Osteoblast (primary cell): Measurements from ENCODE around the gene GSE1. TPM values are rescaled to one million over a fixed set of nuclear protein-coding genes. Genes with fewer than 3 reads are reported as not detected.

ENCODE experiments used
- DNase-seq: peaks from one replicate; pipeline ENCODE4 v3.0.0; 2011; ENCODE audit warnings: low spot score, mixed read lengths; ENCODE audit not compliant: insufficient read length; ENCODE audit errors: missing footprints
- H2AFZ ChIP-seq: 2 replicates; pipeline ENCODE4 v1.6.0; 2011; ENCODE audit warnings: mild to moderate bottlenecking, low read length
- H3K27ac ChIP-seq: 2 replicates; pipeline ENCODE4 v1.5.1; 2011; ENCODE audit warnings: mild to moderate bottlenecking, low read depth, low read length, moderate library complexity
- H3K27me3 ChIP-seq: 2 replicates; pipeline ENCODE4 v1.6.0; 2012; ENCODE audit warnings: mild to moderate bottlenecking, control low read depth, inconsistent platforms, low read length, moderate library complexity; ENCODE audit not compliant: insufficient read depth
- H3K36me3 ChIP-seq: 2 replicates; pipeline ENCODE4 v1.5.1; 2011; ENCODE audit warnings: mild to moderate bottlenecking, low read length, control low read depth, moderate library complexity; ENCODE audit not compliant: insufficient read depth
- H3K4me1 ChIP-seq: 2 replicates; pipeline ENCODE4 v1.5.1; 2011; ENCODE audit warnings: mild to moderate bottlenecking, low read length, control low read depth, moderate library complexity; ENCODE audit not compliant: insufficient read depth
- H3K4me2 ChIP-seq: 2 replicates; pipeline ENCODE4 v1.6.0; 2011; ENCODE audit warnings: mild to moderate bottlenecking, low read length; ENCODE audit not compliant: insufficient read depth
- H3K4me3 ChIP-seq: fragments of 200-600 bp; sonication (generic); 3 replicates; pipeline ENCODE4 v1.5.1; 2012; ENCODE audit warnings: mild to moderate bottlenecking, low read length, inconsistent platforms; ENCODE audit not compliant: insufficient read depth
- H3K79me2 ChIP-seq: 2 replicates; pipeline ENCODE4 v1.6.0; 2012; ENCODE audit warnings: mild to moderate bottlenecking, low read length, control low read depth, inconsistent platforms; ENCODE audit not compliant: insufficient read depth
- H3K9me3 ChIP-seq: 2 replicates; pipeline ENCODE4 v1.5.1; 2011; ENCODE audit warnings: low read depth, low read length, control low read depth
- H4K20me1 ChIP-seq: 2 replicates; pipeline ENCODE4 v1.6.0; 2012; ENCODE audit warnings: mild to moderate bottlenecking, low read length, control low read depth; ENCODE audit not compliant: insufficient read depth
- CTCF ChIP-seq: IDR thresholded peaks from 2 replicates; pipeline ENCODE4 v1.5.1; 2011; ENCODE audit warnings: mild to moderate bottlenecking, low read depth, low read length, moderate library complexity; ENCODE audit errors: extremely low read depth
- total RNA-seq: library from RNA; depleted of rRNA; stranded (reverse); fragments of >200 nt; gene quantifications from 2 replicates; pipeline ENCODE4 v1.2.3, GENCODE V29; 2012

Gene GSE1
- total RNA-seq, 1 donor: 49.6 TPM

GRCh38 chr16:85710732-85711131 lies 97.6 kb downstream of the GSE1 start:
- H4K20me1 ChIP-seq: no peaks in the 10 kb centered on the region
- no peaks in the 10 kb centered on the region for H3K36me3 ChIP-seq
- H2AFZ ChIP-seq: no peak overlapping the region
- no peak overlapping the region for H3K4me2 ChIP-seq
- no peak for TF ChIP-seq CTCF
- no peaks in the 10 kb centered on the region for H3K4me1 ChIP-seq
- H3K79me2 ChIP-seq: no peaks in the 10 kb centered on the region
- H3K27me3 ChIP-seq: no peaks in the 10 kb centered on the region
- no peak overlapping the region for H3K4me3 ChIP-seq
- H3K27ac ChIP-seq: no peak overlapping the region
- peaks cover 3% of the 10 kb centered on the region for H3K9me3 ChIP-seq
- DNase-seq: peak; percentile 13

GRCh38 chr16:85711982-85712587 lies 99.0 kb downstream of the GSE1 start:
- Histone ChIP-seq H3K36me3 (no peaks in the 10 kb centered on the region), H3K27me3 (no peaks in the 10 kb centered on the region), H3K4me1 (no peaks in the 10 kb centered on the region), H4K20me1 (no peaks in the 10 kb centered on the region), H3K79me2 (no peaks in the 10 kb centered on the region), H3K9me3 (peaks cover 3% of the 10 kb centered on the region), H3K27ac (no peak overlapping the region), H2AFZ (no peak overlapping the region), H3K4me2 (no peak overlapping the region), H3K4me3 (no peak overlapping the region)
- DNase-seq: peak; percentile 50
- no peak for TF ChIP-seq CTCF

GRCh38 chr16:85712801-85713200 lies 99.7 kb downstream of the GSE1 start:
- Histone ChIP-seq H3K9me3 (peaks cover 3% of the 10 kb centered on the region), H3K79me2 (no peaks in the 10 kb centered on the region), H3K27ac (no peak overlapping the region), H3K4me1 (no peaks in the 10 kb centered on the region), H3K27me3 (no peaks in the 10 kb centered on the region), H3K36me3 (no peaks in the 10 kb centered on the region), H3K4me3 (no peak overlapping the region), H3K4me2 (no peak overlapping the region), H2AFZ (no peak overlapping the region), H4K20me1 (no peaks in the 10 kb centered on the region)
- DNase-seq: peak; percentile 3
- no peak for TF ChIP-seq CTCF

GRCh38 chr16:85715169-85716021 lies 102.3 kb downstream of the GSE1 start:
- H3K36me3 ChIP-seq: no peaks in the 10 kb centered on the region
- no peak overlapping the region for H2AFZ ChIP-seq
- H3K9me3 ChIP-seq: peaks cover 3% of the 10 kb centered on the region
- H4K20me1 ChIP-seq: peaks cover 6% of the 10 kb centered on the region
- H3K4me2 ChIP-seq: no peak overlapping the region
- no peak for TF ChIP-seq CTCF
- DNase-seq: peak; percentile 65
- H3K4me1 ChIP-seq: no peaks in the 10 kb centered on the region
- H3K79me2 ChIP-seq: no peaks in the 10 kb centered on the region
- H3K27ac ChIP-seq: no peak overlapping the region
- no peak overlapping the region for H3K4me3 ChIP-seq
- H3K27me3 ChIP-seq: no peaks in the 10 kb centered on the region
